Calu3 (cell line): Measurements from ENCODE around the gene H1-8. TPM values are rescaled to one million over a fixed set of nuclear protein-coding genes. Genes with fewer than 3 reads are reported as not detected.

Experiments used
- BruUV-seq: library from RNA; stranded (reverse); fragments of 400-500 nt; replicated peaks from 2 replicates; lab custom pipeline; 2021; lab: Mats Ljungman, UMichigan
- CTCF ChIA-PET: fragments of 300-600 bp; sonication (Branson Sonifier 250); formaldehyde crosslinking; loops from one replicate; lab custom pipeline; 2022; ENCODE audit warnings: antibody characterized with exemption; lab: Charles Lee
- DNase-seq: peaks from one replicate; pipeline ENCODE4 v3.0.0; 2022
- H3K27ac Mint-ChIP-seq: one replicate; pipeline ENCODE4 v1.8.0; 2022; ENCODE audit warnings: mixed read lengths; ENCODE audit not compliant: unreplicated experiment
- H3K27me3 Mint-ChIP-seq: one replicate; pipeline ENCODE4 v1.8.0; 2022; ENCODE audit warnings: mixed read lengths; ENCODE audit not compliant: unreplicated experiment
- H3K36me3 Mint-ChIP-seq: one replicate; pipeline ENCODE4 v1.8.0; 2022; ENCODE audit warnings: mild to moderate bottlenecking, moderate library complexity, mixed read lengths; ENCODE audit not compliant: insufficient read depth, unreplicated experiment
- H3K4me1 Mint-ChIP-seq: one replicate; pipeline ENCODE4 v1.8.0; 2022; ENCODE audit warnings: mild to moderate bottlenecking, low read depth, mixed read lengths; ENCODE audit not compliant: unreplicated experiment
- H3K4me3 Mint-ChIP-seq: one replicate; pipeline ENCODE4 v1.8.0; 2022; ENCODE audit warnings: mild to moderate bottlenecking, low read depth, moderate library complexity, mixed read lengths; ENCODE audit not compliant: unreplicated experiment
- H3K9me3 Mint-ChIP-seq: one replicate; pipeline ENCODE4 v1.8.0; 2022; ENCODE audit warnings: low read depth, mixed read lengths; ENCODE audit not compliant: unreplicated experiment
- intact Hi-C: fragments of 100-400 bp; cut with micrococcal nuclease; formaldehyde crosslinking; loops from one replicate; pipeline ENCODE4 v1.10.0; 2022; ENCODE audit not compliant: unreplicated experiment
- total RNA-seq: library from RNA; stranded (reverse); gene quantifications from 2 replicates; pipeline ENCODE4 v1.2.3, GENCODE V29; 2022
- TF ChIP-seq, protein P1 (sequence below): fragments of 200-600 bp; IDR thresholded peaks from one replicate; pipeline ENCODE4 v1.8.0; 2022; ENCODE audit warnings: antibody characterized with exemption; ENCODE audit not compliant: unreplicated experiment

H1-8 gene
- total RNA-seq, 1 experiment from 2014 or later: not detected

DNA sequence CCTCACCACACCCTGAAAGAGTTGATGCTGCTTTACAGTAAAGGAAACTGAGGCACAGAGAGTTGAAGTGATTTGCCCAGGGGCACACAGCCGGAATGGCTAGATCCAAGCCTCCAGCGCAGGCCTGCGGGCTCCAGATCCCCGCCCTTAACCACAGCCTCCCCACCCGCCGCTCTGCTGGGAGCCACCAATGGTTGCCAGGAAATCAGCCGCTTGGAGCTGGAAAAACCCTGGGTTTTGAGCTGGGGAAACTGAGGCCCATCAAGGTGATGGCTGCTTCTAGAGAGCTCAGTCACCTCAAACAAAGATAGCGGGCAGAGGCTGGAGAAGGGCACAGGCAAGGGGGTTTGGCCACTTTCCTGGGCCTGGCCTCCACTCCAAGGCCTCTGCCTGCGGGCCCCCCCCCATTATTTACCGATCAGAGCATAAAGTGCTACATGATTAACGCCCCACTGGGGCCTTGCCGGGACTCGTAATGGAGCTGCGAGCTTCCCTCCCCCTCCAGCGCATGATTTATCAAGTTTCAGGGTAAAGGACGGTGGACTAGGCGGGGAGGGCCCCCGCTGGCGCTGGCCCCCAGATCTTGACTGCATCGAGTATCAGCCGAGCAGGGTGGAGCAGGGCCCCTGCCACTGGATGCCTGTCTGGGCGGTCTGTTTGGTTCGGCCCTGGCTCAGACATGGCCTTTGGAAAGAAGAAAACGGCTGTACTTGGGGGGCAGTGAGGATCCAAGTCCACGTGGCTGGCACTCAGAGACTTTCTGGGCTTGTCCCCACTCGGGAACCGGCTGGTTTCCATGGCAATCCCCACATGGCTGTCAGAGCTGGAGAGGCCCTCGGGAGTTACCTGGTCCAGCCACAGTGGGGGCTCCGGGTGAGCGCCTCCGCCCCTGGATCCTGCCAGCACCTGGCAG lies 54.4 kb downstream of the H1-8 start:
- CTCF ChIA-PET: interaction anchor here (0.7 kb wide), 1 partner anchor 297 kb away, joined by 3 read pairs; no protein-coding TSS in a partner anchor
- Mint-ChIP-seq H3K27ac (no peak overlapping the region), H3K36me3 (peaks cover 4% of the 10 kb centered on the region), H3K27me3 (peaks cover 19% of the 10 kb centered on the region), H3K4me1 (no peaks in the 10 kb centered on the region), H3K4me3 (no peak overlapping the region), H3K9me3 (no peaks in the 10 kb centered on the region)
- TF ChIP-seq, protein P1, sequence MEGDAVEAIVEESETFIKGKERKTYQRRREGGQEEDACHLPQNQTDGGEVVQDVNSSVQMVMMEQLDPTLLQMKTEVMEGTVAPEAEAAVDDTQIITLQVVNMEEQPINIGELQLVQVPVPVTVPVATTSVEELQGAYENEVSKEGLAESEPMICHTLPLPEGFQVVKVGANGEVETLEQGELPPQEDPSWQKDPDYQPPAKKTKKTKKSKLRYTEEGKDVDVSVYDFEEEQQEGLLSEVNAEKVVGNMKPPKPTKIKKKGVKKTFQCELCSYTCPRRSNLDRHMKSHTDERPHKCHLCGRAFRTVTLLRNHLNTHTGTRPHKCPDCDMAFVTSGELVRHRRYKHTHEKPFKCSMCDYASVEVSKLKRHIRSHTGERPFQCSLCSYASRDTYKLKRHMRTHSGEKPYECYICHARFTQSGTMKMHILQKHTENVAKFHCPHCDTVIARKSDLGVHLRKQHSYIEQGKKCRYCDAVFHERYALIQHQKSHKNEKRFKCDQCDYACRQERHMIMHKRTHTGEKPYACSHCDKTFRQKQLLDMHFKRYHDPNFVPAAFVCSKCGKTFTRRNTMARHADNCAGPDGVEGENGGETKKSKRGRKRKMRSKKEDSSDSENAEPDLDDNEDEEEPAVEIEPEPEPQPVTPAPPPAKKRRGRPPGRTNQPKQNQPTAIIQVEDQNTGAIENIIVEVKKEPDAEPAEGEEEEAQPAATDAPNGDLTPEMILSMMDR: no peak
- intact Hi-C loops: no loop called here
- no peak for DNase-seq
- BruUV-seq: no TSS peak

DNA sequence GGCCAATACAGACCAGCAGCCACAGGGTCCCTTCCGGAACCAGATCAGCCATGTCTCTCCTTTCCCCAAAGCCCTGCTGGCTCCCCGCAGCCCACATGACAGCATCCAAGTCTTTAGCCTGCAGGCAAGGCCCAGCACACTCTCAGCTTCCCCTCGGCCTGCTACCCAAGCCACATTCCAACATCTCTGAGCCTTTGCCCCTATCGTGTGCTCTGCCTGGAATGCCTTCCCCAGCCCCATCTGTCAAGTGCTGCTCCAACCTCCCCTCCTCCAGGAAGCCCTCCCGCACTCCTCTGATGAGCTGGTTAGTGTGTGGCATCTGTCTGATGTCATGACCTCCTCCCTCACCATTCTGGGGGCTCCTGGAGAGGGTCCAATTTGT lies 55.0 kb downstream of the H1-8 start:
- Mint-ChIP-seq H3K9me3 (no peaks in the 10 kb centered on the region), H3K27me3 (peaks cover 26% of the 10 kb centered on the region), H3K4me3 (no peak overlapping the region), H3K36me3 (peaks cover 4% of the 10 kb centered on the region), H3K27ac (no peak overlapping the region), H3K4me1 (no peaks in the 10 kb centered on the region)
- TF ChIP-seq, protein P1: no peak
- intact Hi-C loops: no loop called here
- CTCF ChIA-PET: interaction anchor here (0.7 kb wide), 1 partner anchor 296 kb away, joined by 3 read pairs; no protein-coding TSS in a partner anchor
- BruUV-seq: no TSS peak
- no peak for DNase-seq

DNA sequence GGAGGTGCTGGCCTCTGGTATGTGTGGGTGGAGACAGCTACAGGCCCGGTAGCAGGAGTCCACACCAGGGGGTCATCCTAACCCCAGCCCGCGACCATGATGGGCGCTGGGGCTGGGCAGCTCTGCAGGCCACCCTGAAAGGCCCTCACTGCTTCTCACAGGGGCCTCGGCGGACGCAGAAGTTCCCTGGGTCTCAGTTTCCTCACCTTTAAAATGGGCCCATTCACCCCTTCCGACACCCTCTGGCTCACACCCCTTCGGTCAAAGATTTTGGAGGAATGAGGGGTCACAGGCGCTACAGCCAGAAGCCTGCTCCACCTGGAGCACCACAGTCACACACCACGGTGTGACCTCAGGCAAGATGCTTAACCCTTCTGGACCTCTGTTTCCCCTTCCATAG lies 55.5 kb downstream of the H1-8 start:
- peaks cover 26% of the 10 kb centered on the region for H3K27me3 Mint-ChIP-seq
- H3K4me3 Mint-ChIP-seq: no peak overlapping the region
- H3K36me3 Mint-ChIP-seq: peaks cover 4% of the 10 kb centered on the region
- DNase-seq: no peak
- no peaks in the 10 kb centered on the region for H3K9me3 Mint-ChIP-seq
- no TSS peak for BruUV-seq
- TF ChIP-seq, protein P1: no peak
- H3K4me1 Mint-ChIP-seq: no peaks in the 10 kb centered on the region
- H3K27ac Mint-ChIP-seq: no peak overlapping the region
- CTCF ChIA-PET: interaction anchor here (0.7 kb wide), 1 partner anchor 295 kb away, joined by 3 read pairs; no protein-coding TSS in a partner anchor
- intact Hi-C loops: no loop called here

DNA sequence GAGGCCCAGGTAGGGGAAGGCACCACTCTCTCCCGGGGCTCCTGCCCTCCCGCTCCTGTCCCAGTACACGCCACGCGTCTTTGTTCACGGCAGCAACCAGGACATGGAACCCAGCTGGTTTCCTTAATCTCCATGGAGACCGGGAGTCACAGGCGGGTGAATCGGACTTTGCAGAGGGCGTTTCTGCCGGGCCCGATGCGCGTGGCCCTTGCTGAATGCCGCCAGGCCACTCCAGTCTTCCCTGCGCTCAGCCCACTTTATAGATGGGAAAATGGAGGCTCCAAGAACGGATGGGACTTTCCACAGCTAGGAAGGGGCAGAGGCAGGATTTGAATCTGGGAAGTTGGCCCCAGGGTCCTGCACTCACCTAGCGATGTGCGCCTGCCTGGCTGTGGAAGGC lies 56.1 kb downstream of the H1-8 start:
- no peak for DNase-seq
- H3K4me3 Mint-ChIP-seq: no peak overlapping the region
- no peak overlapping the region for H3K27ac Mint-ChIP-seq
- peaks cover 4% of the 10 kb centered on the region for H3K36me3 Mint-ChIP-seq
- peaks cover 3% of the 10 kb centered on the region for H3K4me1 Mint-ChIP-seq
- TF ChIP-seq, protein P1: no peak
- H3K9me3 Mint-ChIP-seq: no peaks in the 10 kb centered on the region
- peaks cover 32% of the 10 kb centered on the region for H3K27me3 Mint-ChIP-seq
- no TSS peak for BruUV-seq
- CTCF ChIA-PET: no interaction called here
- intact Hi-C loops: no loop called here
